Muscle of leg (tissue), 11 donors: ENCODE results near the gene TTC24. TPM values are rescaled to one million over a fixed set of nuclear protein-coding genes. Genes with fewer than 3 reads are reported as not detected.
"Not testable (repeated sequence)": the region's sequence is repeated elsewhere in the genome, so short reads cannot be mapped to it uniquely, and the experiment has no call there.

Experiments
- DNase-seq: peaks from one replicate; pipeline ENCODE4 v3.0.0; 2013
- H3K27ac ChIP-seq: one replicate; pipeline ENCODE4 v1.5.1; 2013; ENCODE audit warnings: mild to moderate bottlenecking, low read length, control low read depth
- H3K27me3 ChIP-seq: one replicate; pipeline ENCODE4 v1.6.1; 2013; ENCODE audit warnings: low read length; ENCODE audit not compliant: control insufficient read depth, insufficient read depth
- H3K36me3 ChIP-seq: one replicate; pipeline ENCODE4 v1.6.1; 2013; ENCODE audit warnings: low read length; ENCODE audit not compliant: control insufficient read depth, insufficient read depth
- H3K4me1 ChIP-seq: one replicate; pipeline ENCODE4 v1.6.1; 2013; ENCODE audit warnings: low read length; ENCODE audit not compliant: control insufficient read depth, insufficient read depth
- H3K4me3 ChIP-seq: one replicate; pipeline ENCODE4 v1.5.1; 2013; ENCODE audit warnings: low read length, control low read depth
- H3K9me3 ChIP-seq: replicated peaks from 2 replicates; pipeline ENCODE4 v1.6.1; 2013; ENCODE audit warnings: low read depth, low read length; ENCODE audit not compliant: control insufficient read depth
- WGBS: methylation state at CpG from one replicate; pipeline ENCODE4 v1.1.5; 2013; ENCODE audit warnings: missing lambda C conversion rate; ENCODE audit not compliant: insufficient coverage; 5-methylcytosine and 5-hydroxymethylcytosine counted together
- polyA plus RNA-seq, 8 donors: library from polyadenylated mRNA; unstranded; fragments of 120-200 nt; gene quantifications; one replicate each; pipeline versions ENCODE4 v1.2.1 to v1.2.3, GENCODE V29; 2013; ENCODE audit warnings: inconsistent platforms in 1 of 8, low replicate concordance in 1 of 8; ENCODE audit not compliant: insufficient read length in 8 of 8, insufficient read depth in 1 of 8
- total RNA-seq: library from RNA; stranded (reverse); fragments of 120-200 nt; gene quantifications from one replicate; pipeline ENCODE4 v1.2.4, GENCODE V29; 2013

Gene TTC24
- total and polyA plus RNA-seq, 9 donors, result 0.05 to 0.61 (median 0.20) TPM

DNA sequence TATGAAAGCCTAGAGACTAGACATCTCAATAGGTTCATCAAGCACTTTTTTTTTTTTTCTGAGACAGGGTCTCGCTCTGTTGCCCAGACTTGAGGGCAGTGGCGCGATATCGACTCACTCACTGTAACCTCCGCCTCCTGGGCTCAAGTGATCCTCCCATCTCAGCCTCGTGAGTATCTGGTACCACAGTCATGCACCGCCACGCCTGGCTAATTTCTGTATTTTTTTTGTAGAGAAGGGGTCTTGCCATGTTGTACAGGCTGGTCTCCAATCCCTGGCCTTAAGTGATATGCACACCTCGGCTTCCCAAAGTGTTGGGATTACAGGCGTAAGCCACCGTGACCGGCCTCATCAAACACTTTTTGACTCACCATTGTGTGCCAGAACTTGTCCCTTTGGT, 22.4 kb downstream of the TTC24 start:
- no peaks in the 10 kb centered on the region for H3K9me3 ChIP-seq
- H3K4me3 ChIP-seq, result peak overlapping the region; percentile 64
- H3K4me1 ChIP-seq, result peaks cover 15% of the 10 kb centered on the region
- H3K27me3 ChIP-seq, result no peaks in the 10 kb centered on the region
- DNase-seq, result no peak
- peak overlapping the region; percentile 81 for H3K27ac ChIP-seq
- peaks cover 21% of the 10 kb centered on the region for H3K36me3 ChIP-seq
- 68% methylated on average over 5 of the region's 12 CpGs for WGBS

DNA sequence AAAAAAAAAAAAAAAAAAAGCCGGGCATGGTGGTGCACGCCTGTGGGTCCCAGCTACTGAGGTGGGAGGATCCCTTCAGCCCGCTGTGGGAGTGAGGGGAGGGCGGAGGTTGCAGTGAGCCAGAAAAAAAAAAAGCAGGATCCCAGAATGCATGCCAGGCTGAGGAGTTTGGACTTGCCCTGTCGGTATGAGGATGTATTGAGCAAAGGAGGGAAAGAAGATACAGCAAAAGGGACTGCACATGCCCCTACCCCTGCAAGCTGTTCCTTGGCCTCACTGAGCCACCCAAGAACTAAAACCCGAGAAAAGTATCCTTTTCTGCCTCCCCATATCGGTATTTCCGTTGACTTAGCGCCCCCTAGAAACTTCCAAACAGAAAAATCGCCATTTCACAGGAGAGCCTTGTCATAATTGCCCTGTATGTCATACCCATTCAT, 23.1 kb downstream of the TTC24 start:
- Histone ChIP-seq H3K27ac (no peak overlapping the region), H3K36me3 (peaks cover 14% of the 10 kb centered on the region), H3K9me3 (no peaks in the 10 kb centered on the region), H3K4me3 (no peak overlapping the region), H3K27me3 (no peaks in the 10 kb centered on the region), H3K4me1 (peaks cover 15% of the 10 kb centered on the region)
- no peak for DNase-seq
- 31% methylated on average over 7 of the region's 10 CpGs for WGBS

DNA sequence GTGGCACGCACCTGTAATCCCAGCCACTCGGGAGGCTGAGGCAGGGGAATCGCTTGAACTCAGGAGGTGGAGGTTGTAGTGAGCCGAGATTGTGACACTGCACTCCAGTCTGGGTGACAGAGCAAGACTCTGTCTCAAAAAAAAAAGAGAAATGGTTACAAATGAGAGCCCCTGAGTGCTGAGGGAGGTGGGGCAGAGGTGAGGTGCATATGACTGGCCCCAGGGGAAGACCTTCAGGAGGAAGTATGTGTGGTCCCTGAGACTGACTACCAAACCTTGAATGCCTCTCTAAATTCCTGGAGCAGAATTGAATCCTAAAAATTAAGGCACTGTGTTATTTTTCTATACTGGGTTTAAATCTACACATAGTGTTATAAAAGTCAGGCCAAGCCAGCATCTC, 27.8 kb downstream of the TTC24 start:
- not testable (repeated sequence) for H3K4me3 ChIP-seq, H3K36me3 ChIP-seq, H3K4me1 ChIP-seq, H3K27ac ChIP-seq, DNase-seq, H3K27me3 ChIP-seq, H3K9me3 ChIP-seq
- WGBS, result 75% methylated on average over 4 of the region's 4 CpGs

DNA sequence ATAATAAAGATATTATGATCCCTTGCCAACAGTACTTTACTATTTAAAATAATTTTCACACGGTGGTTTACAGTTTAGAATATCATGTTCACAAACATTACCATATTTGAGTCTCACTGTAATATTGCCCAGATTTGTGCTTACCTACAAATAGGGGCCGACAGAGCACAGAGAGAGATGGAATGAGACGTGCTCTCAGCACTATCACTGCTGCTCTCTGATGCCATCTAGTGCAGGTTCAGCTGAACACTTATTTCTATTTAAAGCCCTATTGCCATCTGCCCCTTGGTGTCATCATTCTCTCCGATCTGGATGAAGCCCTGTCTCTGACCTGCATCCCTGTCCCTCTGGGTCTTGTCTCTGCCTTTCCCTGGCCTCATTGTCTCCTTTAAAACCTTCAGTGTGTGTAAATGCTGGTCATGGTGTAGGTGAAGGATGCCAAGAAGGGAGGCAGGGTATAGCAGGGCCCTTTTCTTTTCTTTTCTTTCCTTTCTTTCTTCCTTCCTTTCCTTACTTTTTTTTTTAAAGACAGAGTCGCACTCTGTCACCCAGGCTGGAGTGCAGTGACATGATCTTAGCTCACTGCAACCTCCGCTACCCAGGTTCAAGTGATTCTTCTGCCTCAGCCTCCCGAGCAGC, 28.6 kb downstream of the TTC24 start:
- peak; percentile 75 for DNase-seq
- Histone ChIP-seq H3K27me3 (peaks cover 6% of the 10 kb centered on the region), H3K36me3 (no peaks in the 10 kb centered on the region), H3K27ac (no peak overlapping the region), H3K4me3 (no peak overlapping the region), H3K4me1 (no peaks in the 10 kb centered on the region), H3K9me3 (no peaks in the 10 kb centered on the region)
- WGBS, result 30% methylated on average over 1 of the region's 7 CpGs

DNA sequence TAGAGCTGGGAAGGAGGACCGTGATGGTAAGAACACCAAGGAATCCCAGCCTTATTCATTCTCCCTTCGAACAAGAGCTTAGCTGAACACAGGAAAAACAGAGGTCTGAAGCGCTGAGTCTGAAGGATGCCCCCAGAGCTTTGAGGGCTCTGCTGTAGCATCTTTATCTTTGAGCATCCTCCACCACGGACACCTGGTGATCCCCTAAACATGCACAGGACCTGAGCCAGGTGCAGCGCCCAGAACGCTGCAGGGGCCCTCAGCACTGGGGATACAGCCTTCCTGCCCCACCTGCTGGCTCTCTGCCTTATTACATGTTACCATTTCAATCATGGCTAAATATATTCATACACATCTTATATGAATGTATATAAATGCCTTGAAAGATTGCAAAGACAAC, 29.5 kb downstream of the TTC24 start:
- no peak for DNase-seq
- Histone ChIP-seq H3K27ac (no peak overlapping the region), H3K4me3 (no peak overlapping the region), H3K27me3 (peaks cover 6% of the 10 kb centered on the region), H3K4me1 (no peaks in the 10 kb centered on the region), H3K9me3 (no peaks in the 10 kb centered on the region), H3K36me3 (no peaks in the 10 kb centered on the region)
- 29% methylated on average over 6 of the region's 6 CpGs for WGBS

DNA sequence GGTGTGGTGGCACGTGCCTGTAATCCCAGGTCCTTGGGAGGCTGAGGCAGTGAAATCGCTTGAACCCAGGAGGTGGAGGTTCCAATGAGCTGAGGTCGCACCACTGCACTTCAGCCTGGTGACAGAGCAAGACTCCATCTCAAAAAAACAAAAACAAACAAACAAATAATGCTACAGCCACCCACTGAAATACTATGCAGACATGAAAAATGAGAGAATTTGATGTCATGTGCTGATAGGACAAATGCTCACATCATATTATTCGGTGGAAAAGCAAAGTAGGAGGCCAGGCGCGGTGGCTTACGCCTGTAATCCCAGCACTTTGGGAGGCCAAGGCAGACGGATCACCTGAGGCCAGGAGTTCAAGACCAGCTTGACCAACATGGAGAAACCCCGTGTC, 30.5 kb downstream of the TTC24 start:
- H3K4me1 ChIP-seq, DNase-seq, H3K27ac ChIP-seq, H3K27me3 ChIP-seq, H3K4me3 ChIP-seq, H3K36me3 ChIP-seq, H3K9me3 ChIP-seq: not testable (repeated sequence)
- WGBS, result 92% methylated on average over 5 of the region's 9 CpGs

DNA sequence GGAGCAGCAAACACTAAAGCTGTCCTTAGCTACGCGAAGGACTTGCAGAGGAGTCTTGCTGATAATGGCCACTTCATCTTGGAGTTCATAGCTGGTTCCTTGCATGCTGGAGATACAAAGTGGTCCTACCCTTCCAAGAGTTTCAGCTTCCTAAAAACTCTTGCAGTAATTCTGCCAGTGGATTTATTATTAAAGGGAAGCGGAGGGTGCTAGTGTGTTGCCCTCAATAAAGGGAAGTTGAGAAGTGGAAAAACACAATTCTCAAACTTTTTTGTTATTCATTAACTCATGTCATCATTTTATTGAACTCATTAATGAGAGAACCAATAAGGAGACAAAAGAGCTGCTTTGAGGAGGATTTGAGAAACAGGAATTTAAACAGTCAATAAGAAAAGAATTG, 33.1 kb downstream of the TTC24 start:
- 7% methylated on average over 2 of the region's 3 CpGs for WGBS
- Histone ChIP-seq H3K27me3 (peaks cover 16% of the 10 kb centered on the region), H3K27ac (no peak overlapping the region), H3K4me3 (no peak overlapping the region), H3K4me1 (peaks cover 2% of the 10 kb centered on the region), H3K9me3 (no peaks in the 10 kb centered on the region), H3K36me3 (no peaks in the 10 kb centered on the region)
- no peak for DNase-seq

DNA sequence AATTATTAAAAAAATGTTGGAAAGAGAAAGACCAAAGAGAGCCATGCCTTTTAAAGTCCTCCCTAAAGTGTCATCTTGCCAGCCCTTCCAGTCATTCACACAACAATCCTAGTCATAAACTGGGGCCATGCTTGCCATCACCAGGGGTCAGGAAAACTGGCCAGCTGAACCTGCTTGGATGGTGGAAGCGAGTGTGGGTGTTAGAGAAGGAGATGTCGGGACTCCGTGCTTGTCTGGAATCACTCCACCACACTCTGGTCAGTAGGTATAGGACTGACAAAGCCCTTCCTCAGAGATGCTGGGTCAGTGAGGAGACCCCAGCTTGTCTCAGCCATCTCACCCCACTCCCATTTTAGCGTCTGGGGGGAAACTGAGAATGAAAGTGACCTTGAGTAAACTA, 36.4 kb downstream of the TTC24 start:
- Histone ChIP-seq H3K4me3 (no peak overlapping the region), H3K36me3 (no peaks in the 10 kb centered on the region), H3K4me1 (peaks cover 2% of the 10 kb centered on the region), H3K27me3 (peaks cover 28% of the 10 kb centered on the region), H3K27ac (peak overlapping the region; percentile 6), H3K9me3 (no peaks in the 10 kb centered on the region)
- DNase-seq, result no peak
- WGBS, result no CpG with 5 or more reads among the region's 4 CpGs

DNA sequence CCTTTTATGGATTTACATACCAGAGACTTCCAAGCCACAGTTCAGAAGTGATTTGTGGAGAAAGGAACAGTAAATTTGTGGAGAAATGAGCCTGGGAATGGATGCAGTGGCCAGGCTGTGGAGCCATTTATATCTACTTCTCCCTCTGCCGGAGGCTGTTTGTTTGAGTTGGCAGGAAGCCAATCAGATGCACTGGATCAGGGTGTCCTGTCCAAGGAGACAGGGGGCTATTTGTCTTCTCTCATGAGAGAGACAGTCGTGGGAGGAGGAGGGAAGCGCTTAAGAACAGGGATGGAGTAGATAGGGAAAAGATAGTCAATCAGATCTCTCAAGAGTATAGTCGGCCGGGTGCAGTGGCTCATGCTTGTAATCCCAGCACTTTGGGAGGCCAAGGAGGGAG, 36.9 kb downstream of the TTC24 start:
- DNase-seq, result peak; percentile 65
- 0% methylated on average over 1 of the region's 5 CpGs for WGBS

DNA sequence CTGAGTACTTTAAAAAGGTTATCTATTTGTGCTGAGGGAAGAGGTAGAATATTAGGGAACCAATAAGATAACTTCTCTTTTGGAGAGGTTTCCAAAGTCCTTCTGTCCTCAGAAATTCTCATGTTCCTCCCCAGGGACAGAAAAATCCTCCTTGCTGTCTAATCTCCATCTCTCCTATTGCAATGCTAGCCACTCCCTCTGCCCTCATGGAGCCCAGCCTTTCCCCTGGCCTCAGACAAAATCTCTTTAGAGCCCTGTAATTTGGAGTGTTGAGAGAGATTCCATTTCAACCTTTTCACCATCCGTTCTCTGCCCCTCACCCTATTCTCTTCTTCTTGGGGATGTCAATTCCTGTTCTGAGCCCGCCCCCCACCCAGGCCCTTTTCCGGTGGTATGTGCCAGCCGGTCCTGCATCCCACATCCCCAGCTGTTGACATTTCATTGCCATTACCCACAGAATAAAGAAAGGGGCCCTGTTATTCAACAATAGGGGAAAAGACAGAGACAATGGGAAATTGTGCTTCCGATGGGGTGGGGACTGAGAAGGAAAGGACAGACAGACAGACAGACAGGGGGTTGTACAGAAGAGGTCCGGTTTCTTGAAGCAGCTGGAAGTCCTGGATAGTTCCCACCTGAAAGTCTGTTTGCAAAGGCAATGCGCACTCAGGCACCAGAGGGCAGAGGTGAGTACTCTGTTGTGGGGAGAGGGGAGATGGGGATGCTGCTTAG, 39.5 kb downstream of the TTC24 start, which contains the start of gene HAPLN2:
HAPLN2 (plus strand) TSS at position 563 of the 729 bp plus-strand sequence. CDS start 4,076 bp downstream, outside the sequence.
- no peak for DNase-seq
- H3K4me1 ChIP-seq, result peaks cover 6% of the 10 kb centered on the region
- H3K9me3 ChIP-seq, result no peaks in the 10 kb centered on the region
- no peak within 1 kb of the TSS for H3K27ac ChIP-seq
- H3K4me3 ChIP-seq, result no peak within 1 kb of the TSS
- H3K27me3 ChIP-seq, result peaks cover 54% of the 10 kb centered on the region
- no peaks in the 10 kb centered on the region for H3K36me3 ChIP-seq
- WGBS, result 6% methylated on average over 3 of the region's 7 CpGs

More for the DNA sequence above, 36.9 kb downstream of the TTC24 start:
- Histone ChIP-seq H3K27ac (no peak overlapping the region), H3K4me1 (peaks cover 2% of the 10 kb centered on the region), H3K27me3 (peaks cover 33% of the 10 kb centered on the region), H3K4me3 (no peak overlapping the region), H3K9me3 (no peaks in the 10 kb centered on the region), H3K36me3 (no peaks in the 10 kb centered on the region)
